ENCODE data around the gene VAV3.
"Not testable (repeated sequence)": the region's sequence is repeated elsewhere in the genome, so short reads cannot be mapped to it uniquely, and the experiment has no call there.

VAV3 gene

DNA sequence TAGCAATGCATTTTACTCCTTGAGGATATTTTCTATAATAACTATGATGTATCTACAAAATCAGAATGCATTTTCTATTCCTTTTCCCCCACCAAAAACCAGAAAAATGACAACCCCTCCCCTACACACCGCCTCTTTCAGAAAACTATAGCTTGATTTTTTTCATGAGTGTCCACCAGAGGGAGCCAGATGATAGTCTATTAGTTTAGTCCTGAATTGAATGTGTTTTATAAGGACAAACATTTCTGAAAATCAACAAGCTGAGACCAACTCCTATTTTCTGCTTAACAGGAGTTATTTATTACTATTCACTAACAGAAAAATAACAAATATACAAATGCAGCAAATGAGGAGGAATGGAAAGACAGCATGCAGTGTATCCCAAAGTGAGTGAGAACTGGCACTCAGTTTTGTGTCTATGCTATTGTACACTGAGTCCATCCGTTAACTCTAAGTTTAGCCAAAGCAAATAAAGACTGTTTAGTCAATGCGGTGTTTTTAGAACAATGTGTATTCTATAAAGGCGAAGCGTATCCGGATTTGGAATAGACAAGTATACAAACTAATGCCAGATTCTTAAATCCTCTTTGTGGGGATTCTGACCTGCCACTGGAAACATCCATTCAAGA, 182.6 kb downstream of the VAV3 start:
- Histone ChIP-seq H3K27ac (no peak overlapping the region), H3K4me3 (no peak overlapping the region)

- Histone ChIP-seq H3K27ac (no peak overlapping the region), H3K4me3 (no peak overlapping the region)
Measured at GRCh38 chr1:107781245-107781644, 183.7 kb downstream of the VAV3 start.

DNA sequence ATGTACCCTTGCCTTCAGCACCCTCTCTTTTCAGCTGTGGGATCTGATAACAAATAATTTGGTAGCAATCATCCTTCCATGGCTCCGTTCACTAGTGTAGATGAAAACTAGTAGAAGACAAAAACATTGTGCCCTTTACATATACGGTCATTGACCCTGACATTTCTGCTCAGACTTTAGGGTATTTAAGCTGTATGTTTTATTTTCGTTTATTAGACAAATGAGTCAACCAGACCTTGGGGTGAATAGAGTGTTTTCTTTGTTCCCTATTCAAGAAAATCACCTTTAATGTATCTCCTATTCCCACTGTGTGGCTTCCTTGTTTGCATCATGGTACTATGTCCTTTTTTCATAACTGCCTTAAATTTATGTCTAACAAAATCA, 187.3 kb downstream of the VAV3 start:
- Histone ChIP-seq H3K4me3 (no peak overlapping the region), H3K27ac (no peak overlapping the region)

DNA sequence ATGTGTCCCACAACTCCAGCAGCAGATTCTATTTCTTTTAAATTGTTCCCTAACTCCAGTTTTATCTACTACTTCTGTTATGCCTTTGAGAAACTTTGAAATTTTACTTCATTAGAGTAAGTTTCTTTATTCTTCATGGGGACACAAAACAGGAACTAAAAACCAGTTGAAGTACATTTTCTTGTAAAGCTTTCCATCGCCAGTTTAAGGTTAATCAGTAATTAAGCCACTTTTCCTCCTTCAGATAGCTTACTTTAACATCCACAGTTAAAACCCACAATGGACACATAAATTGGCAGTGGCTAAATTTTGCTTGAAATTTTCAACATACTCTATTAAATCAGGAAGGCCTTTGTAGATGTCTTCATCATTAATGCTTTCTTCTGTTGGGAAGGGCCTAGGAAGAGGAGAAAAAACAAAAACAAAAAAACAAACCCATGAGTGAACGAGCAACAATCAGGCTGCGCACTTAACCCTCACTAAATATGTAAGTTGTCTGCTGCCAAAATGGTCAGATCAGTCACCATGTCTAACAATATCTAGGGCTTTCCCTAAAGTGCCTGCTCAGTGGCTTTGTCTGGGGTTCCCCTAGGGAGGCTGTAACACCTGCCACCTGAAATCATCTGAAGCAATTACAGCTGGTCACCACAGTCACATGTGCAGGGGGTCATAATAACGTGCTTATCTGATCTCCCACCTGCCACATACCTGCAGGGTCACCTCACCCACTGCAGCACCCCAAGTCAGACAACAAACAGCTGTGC, 187.9 kb downstream of the VAV3 start:
- H3K27ac ChIP-seq, result no peak overlapping the region
- H3K4me3 ChIP-seq, result no peak overlapping the region

GRCh38 chr1:107771377-107771776, 193.6 kb downstream of the VAV3 start:
- Histone ChIP-seq H3K27ac (no peak overlapping the region), H3K4me3 (no peak overlapping the region)

DNA sequence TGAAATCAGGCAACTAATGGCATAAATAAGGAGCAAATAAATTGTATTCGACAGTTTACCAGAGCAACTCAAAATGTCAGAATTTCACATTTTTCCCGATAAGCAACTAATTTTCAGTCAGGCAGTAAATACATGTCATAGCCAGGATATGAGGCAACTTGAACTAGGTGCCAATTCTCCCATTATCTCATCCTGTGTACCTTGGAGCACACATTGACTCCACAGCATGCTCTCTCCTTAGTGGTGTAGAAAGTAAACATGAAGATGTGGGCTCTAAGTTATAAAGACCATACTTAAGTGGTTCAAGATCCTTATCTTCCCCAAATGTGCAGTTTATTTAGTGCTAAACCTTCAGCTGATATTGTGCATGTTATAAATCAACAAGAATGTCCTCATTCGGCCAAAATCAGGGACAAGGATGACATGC, 197.8 kb downstream of the VAV3 start:
- Histone ChIP-seq H3K27ac (no peak overlapping the region), H3K4me3 (no peak overlapping the region)

GRCh38 chr1:107766533-107766932, 198.4 kb downstream of the VAV3 start:
- Histone ChIP-seq H3K27ac (no peak overlapping the region), H3K4me3 (no peak overlapping the region)

GRCh38 chr1:107762751-107763390, 202.1 kb downstream of the VAV3 start:
- Histone ChIP-seq H3K27ac (no peak overlapping the region), H3K4me3 (no peak overlapping the region)

- H3K27ac ChIP-seq, result no peak overlapping the region
- H3K4me3 ChIP-seq, result no peak overlapping the region
Measured at GRCh38 chr1:107760065-107760464, 204.9 kb downstream of the VAV3 start.

- no peak overlapping the region for H3K27ac ChIP-seq
Measured at GRCh38 chr1:107750364-107750959, 214.5 kb downstream of the VAV3 start.

GRCh38 chr1:107748531-107748930, 216.4 kb downstream of the VAV3 start:
- Histone ChIP-seq H3K4me3 (no peak overlapping the region), H3K27ac (no peak overlapping the region)

More at GRCh38 chr1:107750364-107750959, 214.5 kb downstream of the VAV3 start:
- H3K4me3 ChIP-seq, result no peak overlapping the region

DNA sequence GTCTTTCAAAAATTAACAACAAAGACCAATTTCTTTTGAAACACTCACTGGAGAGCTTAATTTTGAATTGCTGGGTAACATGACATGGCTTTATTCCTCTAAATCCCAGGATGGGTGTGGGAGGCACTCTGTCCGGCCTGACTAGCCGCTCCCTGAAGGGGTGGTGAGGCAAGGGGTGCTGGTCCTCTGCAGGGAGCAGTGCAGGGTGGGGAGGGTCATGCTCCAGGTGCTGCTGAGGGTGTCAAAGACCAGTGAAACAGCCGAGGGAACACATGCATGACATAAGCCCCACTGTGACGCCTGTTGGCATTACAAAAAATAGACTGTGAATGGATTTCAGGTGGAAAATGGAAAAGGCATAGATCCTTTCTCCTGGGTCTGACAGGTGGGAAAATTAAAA, 223.7 kb downstream of the VAV3 start:
- no peak overlapping the region for H3K27ac ChIP-seq
- no peak overlapping the region for H3K4me3 ChIP-seq

DNA sequence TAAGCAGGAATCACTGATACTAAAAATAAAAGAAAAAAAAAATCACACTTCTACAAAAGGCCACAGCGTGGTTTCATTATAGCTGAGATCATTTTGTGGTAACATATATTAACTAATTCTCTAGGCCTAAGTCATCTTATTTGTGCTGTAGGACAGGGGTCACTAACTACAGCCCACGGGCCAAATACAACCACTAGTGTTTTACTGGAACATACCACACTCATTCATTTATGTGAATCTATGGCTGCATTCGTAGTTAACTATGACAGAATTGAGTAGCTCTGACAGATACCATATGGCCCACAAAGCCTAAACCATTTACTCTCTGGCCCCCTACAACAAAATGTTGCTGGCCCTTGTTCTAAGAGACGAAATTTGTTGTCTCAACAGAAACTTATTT, 224.4 kb downstream of the VAV3 start:
- no peak overlapping the region for H3K4me3 ChIP-seq
- peak overlapping the region in 1 of 21 experiments; percentile 25 for H3K27ac ChIP-seq

- H3K27ac ChIP-seq, result peak overlapping the region in 7 of 21 experiments; percentile 6 to 62 (median 31)
Measured at GRCh38 chr1:107739651-107740050, 225.3 kb downstream of the VAV3 start.

GRCh38 chr1:107739201-107739600, 225.8 kb downstream of the VAV3 start:
- peak overlapping the region in 5 of 21 experiments; percentile 7 to 24 (median 17) for H3K27ac ChIP-seq
- no peak overlapping the region for H3K4me3 ChIP-seq

More at GRCh38 chr1:107739651-107740050, 225.3 kb downstream of the VAV3 start:
- H3K4me3 ChIP-seq, result no peak overlapping the region

DNA sequence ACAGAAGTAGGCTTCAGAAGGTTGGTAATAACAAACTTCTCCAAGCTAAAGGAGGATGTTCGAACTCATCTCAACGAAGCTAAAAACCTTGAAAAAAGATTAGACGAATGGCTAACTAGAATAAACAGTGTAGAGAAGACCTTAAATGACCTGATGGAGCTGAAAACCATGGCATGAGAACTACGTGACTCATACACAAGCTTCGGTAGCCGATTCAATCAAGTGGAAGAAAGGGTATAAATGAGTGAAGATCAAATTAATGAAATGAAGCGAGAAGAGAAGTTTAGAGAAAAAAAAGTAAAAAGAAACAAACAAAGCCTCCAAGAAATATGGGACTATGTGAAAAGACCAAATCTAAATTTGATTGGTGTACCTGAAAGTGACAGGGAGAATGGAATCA, 231.6 kb downstream of the VAV3 start:
- H3K4me3 ChIP-seq, H3K27ac ChIP-seq: not testable (repeated sequence)

GRCh38 chr1:107727866-107728265, 237.1 kb downstream of the VAV3 start:
- Histone ChIP-seq H3K27ac (no peak overlapping the region), H3K4me3 (no peak overlapping the region)

- Histone ChIP-seq H3K27ac (no peak overlapping the region), H3K4me3 (no peak overlapping the region)
Measured at GRCh38 chr1:107726860-107727259, 238.1 kb downstream of the VAV3 start.

DNA sequence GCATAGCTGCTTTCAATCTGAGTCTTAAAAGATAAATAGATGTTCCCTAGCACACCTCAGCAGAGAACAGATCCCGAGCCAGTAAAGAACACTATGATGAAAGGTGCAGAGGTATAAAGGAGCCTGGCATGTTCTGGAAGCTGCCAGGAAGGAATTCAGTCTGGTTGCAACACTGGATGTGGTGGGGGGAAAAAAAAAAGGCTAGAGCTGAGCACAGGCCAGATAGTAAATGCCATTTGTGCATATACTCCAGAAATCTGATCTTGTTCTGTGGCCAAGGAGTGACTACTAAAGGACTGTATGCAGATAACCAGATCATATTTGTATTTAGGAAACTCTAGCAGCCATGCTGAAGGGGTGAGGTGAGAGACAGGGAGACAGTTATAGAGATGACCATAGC, 240.3 kb downstream of the VAV3 start:
- no peak overlapping the region for H3K27ac ChIP-seq
- no peak overlapping the region for H3K4me3 ChIP-seq

DNA sequence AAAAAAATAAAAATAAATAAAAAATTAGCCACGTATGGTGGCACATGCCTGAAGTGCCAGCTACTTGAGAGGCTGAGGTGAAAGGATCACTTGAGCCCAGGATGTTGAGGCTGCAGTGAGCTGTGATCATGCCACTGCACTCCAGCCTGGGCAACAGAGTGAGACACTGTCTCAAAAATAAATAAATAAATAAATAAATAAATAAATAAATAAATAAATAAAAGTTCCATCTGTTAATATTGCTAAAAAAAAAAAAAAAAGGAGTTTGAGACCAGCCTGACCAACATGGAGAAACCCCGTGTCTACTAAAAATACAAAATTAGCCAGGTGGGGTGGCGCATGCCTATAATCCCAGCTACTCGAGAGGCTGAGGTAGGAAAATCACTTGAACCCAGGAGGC, 244.8 kb downstream of the VAV3 start:
- H3K4me3 ChIP-seq, result not testable (repeated sequence)

GRCh38 chr1:107710005-107710404, 255.0 kb downstream of the VAV3 start:
- H3K4me3 ChIP-seq, result no peak overlapping the region
- no peak overlapping the region for H3K27ac ChIP-seq

More for the DNA sequence above, 244.8 kb downstream of the VAV3 start:
- not testable (repeated sequence) for H3K27ac ChIP-seq
